SH-SY5Y (cell line): ENCODE data around the gene CD5L.

Experiments used
- GATA2 ChIP-seq: IDR thresholded peaks from 2 replicates; pipeline ENCODE4 v1.6.1; 2011; ENCODE audit warnings: mild to moderate bottlenecking, low read depth, low read length
- GATA3 ChIP-seq: IDR thresholded peaks from 2 replicates; pipeline ENCODE4 v1.6.1; 2011; ENCODE audit warnings: low read depth, mild to moderate bottlenecking, low read length, moderate library complexity

CD5L gene

DNA sequence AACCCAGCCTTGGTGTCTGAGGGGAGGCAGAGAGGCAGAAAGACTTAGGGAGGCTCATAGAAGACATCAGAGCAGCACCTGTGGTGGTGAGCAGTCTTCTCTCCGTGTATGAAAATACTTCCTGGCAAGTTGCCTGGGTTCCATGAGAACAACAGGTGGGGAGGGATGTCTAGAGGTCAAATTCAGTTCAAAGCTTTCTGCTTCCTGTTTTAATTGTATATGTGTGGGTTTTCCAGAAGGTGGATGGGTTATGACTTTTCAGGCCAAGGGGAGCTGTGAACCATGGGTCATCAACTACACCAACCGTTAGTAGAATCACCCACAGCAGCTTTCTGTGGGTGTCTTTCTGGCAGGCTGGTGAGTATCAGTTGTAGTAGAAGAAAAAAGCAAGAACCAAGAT, 60.6 kb downstream of the CD5L start:
- no peak for TF ChIP-seq GATA3
- no peak for TF ChIP-seq GATA2
